ENCODE results near the gene SNX1. TPM values are rescaled to one million over a fixed set of nuclear protein-coding genes. Genes with fewer than 3 reads are reported as not detected.

Gene SNX1, protein sequence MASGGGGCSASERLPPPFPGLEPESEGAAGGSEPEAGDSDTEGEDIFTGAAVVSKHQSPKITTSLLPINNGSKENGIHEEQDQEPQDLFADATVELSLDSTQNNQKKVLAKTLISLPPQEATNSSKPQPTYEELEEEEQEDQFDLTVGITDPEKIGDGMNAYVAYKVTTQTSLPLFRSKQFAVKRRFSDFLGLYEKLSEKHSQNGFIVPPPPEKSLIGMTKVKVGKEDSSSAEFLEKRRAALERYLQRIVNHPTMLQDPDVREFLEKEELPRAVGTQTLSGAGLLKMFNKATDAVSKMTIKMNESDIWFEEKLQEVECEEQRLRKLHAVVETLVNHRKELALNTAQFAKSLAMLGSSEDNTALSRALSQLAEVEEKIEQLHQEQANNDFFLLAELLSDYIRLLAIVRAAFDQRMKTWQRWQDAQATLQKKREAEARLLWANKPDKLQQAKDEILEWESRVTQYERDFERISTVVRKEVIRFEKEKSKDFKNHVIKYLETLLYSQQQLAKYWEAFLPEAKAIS
- total RNA-seq: 100 to 1,000 TPM; 112 to 125 (median 118) TPM

- TF ChIP-seq, protein P1, sequence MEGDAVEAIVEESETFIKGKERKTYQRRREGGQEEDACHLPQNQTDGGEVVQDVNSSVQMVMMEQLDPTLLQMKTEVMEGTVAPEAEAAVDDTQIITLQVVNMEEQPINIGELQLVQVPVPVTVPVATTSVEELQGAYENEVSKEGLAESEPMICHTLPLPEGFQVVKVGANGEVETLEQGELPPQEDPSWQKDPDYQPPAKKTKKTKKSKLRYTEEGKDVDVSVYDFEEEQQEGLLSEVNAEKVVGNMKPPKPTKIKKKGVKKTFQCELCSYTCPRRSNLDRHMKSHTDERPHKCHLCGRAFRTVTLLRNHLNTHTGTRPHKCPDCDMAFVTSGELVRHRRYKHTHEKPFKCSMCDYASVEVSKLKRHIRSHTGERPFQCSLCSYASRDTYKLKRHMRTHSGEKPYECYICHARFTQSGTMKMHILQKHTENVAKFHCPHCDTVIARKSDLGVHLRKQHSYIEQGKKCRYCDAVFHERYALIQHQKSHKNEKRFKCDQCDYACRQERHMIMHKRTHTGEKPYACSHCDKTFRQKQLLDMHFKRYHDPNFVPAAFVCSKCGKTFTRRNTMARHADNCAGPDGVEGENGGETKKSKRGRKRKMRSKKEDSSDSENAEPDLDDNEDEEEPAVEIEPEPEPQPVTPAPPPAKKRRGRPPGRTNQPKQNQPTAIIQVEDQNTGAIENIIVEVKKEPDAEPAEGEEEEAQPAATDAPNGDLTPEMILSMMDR (IDR thresholded peaks at IDR 0.05; ENCODE audit: low read depth): no peak
Measured at GRCh38 chr15:64095795-64096667, at the start of gene SNX1. TSS of gene SNX1 (plus strand) at chr15:64095982. CDS start at chr15:64096014, 32 bp downstream.

DNA sequence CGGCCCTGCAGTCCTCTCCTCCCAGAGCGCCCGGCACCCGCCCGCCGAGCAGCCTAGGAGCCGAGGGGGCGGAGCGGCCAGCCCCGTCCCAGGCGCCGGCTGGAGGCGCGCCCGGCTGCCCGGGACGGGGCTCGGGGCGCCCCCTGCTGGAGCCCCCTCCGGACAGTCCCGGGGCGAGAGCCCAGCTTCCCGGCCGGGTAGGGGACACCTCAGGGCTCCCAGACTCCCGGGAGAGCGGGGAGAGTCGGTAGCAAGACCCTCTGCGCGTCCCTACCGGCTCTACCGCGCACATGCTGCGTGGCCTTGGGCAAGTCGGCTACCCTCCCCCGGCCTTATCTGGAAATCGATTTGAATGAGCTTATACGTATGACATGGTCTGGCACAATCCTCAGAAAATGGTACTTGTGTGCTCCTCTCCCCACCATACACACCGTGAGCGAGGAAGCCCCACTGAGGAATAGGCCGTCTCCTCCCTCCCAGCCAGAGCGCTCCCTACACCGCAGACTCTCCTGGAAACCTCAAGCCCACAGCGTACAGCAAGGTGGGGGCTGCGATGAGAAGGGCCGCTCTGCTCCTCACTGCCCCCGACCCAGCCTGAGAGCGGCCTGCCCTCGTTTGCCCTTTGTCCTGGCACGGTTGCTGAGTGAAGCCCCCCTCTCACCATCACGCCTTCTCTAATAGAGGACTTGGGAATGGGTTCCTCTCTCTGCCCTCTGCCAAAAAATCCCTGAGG, 49.2 kb upstream of the SNX1 start, which contains the start of gene DAPK2:
Gene DAPK2 (minus strand): TSS at position 65 of the 733 bp plus-strand sequence. CDS start 6,224 bp downstream, outside the sequence.
- TF ChIP-seq, protein P1 (IDR thresholded peaks at IDR 0.05; ENCODE audit: low read depth): no peak

DNA sequence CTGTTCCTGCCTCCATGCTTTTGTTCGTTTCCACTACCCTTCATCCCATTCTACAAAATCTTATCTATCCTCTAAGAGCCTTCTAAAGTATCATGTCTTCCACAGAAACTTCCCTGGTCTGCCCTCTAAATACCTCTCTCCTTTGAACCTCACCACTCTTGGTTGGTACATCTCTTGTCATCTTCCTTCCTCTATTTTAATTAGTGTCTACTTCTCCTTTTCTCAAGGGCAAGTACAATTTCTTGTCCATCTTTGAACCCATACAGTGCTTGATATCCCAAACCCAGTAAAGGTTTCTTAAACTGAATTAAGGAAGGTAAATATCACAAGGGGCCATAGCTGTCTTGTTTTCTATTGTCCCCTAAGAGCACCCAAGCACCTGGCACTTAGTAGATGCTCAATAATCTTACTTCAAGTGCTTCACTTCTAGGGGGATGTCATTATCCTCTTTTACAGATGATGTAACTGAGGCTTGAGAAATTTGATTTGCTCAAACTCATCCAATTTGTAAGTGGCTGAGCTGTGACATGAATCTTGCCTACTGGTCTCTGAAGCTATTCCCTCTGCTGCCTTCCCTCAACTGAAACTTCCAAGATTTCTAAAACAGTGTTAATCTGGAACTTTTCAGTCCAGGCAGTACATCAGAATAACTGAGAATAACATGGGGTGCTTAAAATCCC, 46.9 kb upstream of the SNX1 start:
- TF ChIP-seq, protein P1 (IDR thresholded peaks at IDR 0.05; ENCODE audit: low read depth): no peak

GRCh38 chr15:64050281-64051092, 45.3 kb upstream of the SNX1 start:
- TF ChIP-seq, protein P1 (IDR thresholded peaks at IDR 0.05; ENCODE audit: low read depth): no peak

- TF ChIP-seq, protein P1 (IDR thresholded peaks at IDR 0.05; ENCODE audit: low read depth): no peak
Measured at GRCh38 chr15:64051093-64051402, 44.7 kb upstream of the SNX1 start.

All from subcutaneous adipose tissue (tissue), 4 donors.